Erythroblast (primary cell): ENCODE measurements around the gene ABI1.

Source experiments
- GATA1 ChIP-seq: IDR thresholded peaks from 2 replicates; pipeline ENCODE4 v1.6.1; 2011; ENCODE audit warnings: low read depth, mild to moderate bottlenecking, control low read depth, low read length, moderate library complexity
- POLR2A ChIP-seq: IDR thresholded peaks from 2 replicates; pipeline ENCODE4 v1.6.1; 2011; ENCODE audit warnings: mild to moderate bottlenecking, low read length

DNA sequence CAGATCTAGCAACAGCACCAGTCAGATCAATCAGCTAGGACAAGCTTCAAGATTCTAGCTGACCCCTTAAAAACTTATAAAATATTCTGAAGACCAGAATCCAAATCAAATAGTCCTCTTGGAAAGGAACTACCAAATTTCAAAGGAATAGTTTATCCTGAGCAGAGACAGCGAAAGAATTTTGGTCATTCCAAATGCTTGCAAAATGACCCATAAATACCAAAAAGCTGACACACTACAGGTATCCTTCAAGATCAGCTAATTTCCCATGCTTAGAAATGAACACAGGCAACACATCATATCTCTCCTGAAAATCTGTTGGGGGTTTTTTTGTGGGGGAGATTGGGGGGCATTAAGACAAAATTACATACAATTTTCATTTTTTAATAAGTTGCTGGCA, 84.5 kb downstream of the ABI1 start:
- TF ChIP-seq POLR2A: no peak
- TF ChIP-seq GATA1: no peak
